Activated naive CD8-positive, alpha-beta T cell treated with anti-CD3 and anti-CD28 coated beads, Interleukin-2, amount 10 ng/mL, durations not matched to agents 7 days and 5 days (primary cell): ENCODE measurements around the gene MRPL1. TPM values are rescaled to one million over a fixed set of nuclear protein-coding genes. Genes with fewer than 3 reads are reported as not detected.

Experiments
- ATAC-seq: fragments of 150-1000 bp; cut with Tn5 transposase; one replicate; pipeline ENCODE4 v1.10.0; 2021; ENCODE audit warnings: low read depth, moderate library complexity
- POLR2A ChIA-PET: fragments of 350-600 bp; sonication (Branson Sonifier 250); formaldehyde crosslinking; loops from one replicate; lab custom pipeline; 2021; ENCODE audit warnings: antibody characterized with exemption; lab: Charles Lee
- DNase-seq: peaks from one replicate; pipeline ENCODE4 v3.0.0; 2021
- H3K27ac Mint-ChIP-seq: one replicate; pipeline ENCODE4 v1.8.0; 2022; ENCODE audit warnings: mild to moderate bottlenecking, mixed read lengths
- H3K27me3 Mint-ChIP-seq: one replicate; pipeline ENCODE4 v1.8.0; 2022; ENCODE audit warnings: mild to moderate bottlenecking, moderate library complexity, mixed read lengths
- H3K36me3 Mint-ChIP-seq: one replicate; pipeline ENCODE4 v1.8.0; 2021; ENCODE audit warnings: mild to moderate bottlenecking, mixed read lengths
- H3K4me1 Mint-ChIP-seq: one replicate; pipeline ENCODE4 v1.8.0; 2021; ENCODE audit warnings: mixed read lengths
- H3K4me3 Mint-ChIP-seq: one replicate; pipeline ENCODE4 v1.8.0; 2022; ENCODE audit warnings: mild to moderate bottlenecking, moderate library complexity, mixed read lengths
- H3K9me3 Mint-ChIP-seq: one replicate; pipeline ENCODE4 v1.8.0; 2021; ENCODE audit warnings: mixed read lengths
- total RNA-seq, 2 experiments: library from RNA; stranded (reverse); gene quantifications; one replicate each; pipeline ENCODE4 v1.2.3, GENCODE V29; 2021

The MRPL1 gene
- total RNA-seq, 2 experiments from 2014 or later = 21.4 to 29.6 TPM

- Mint-ChIP-seq H3K36me3 (peaks cover 5% of the 10 kb centered on the region), H3K27ac (no peak overlapping the region), H3K9me3 (no peaks in the 10 kb centered on the region), H3K27me3 (no peaks in the 10 kb centered on the region), H3K4me1 (peaks cover 33% of the 10 kb centered on the region), H3K4me3 (no peak overlapping the region)
- ATAC-seq = no peak
- no peak for DNase-seq
- POLR2A ChIA-PET = interaction anchor here (1.4 to 3.7 kb wide), 3 partner anchors 8 to 36 kb away, joined by 9 to 14 read pairs (median 11); partner anchors contain the start of genes CNOT6L and MRPL1
Observed at GRCh38 chr4:77826275-77826674, 36.4 kb upstream of the MRPL1 start.

GRCh38 chr4:77827343-77827742 lies 35.3 kb upstream of the MRPL1 start:
- ATAC-seq (peak; percentile 85), DNase-seq (no peak)
- H3K4me1 Mint-ChIP-seq = peaks cover 25% of the 10 kb centered on the region
- H3K4me3 Mint-ChIP-seq = peak overlapping the region; percentile 52
- POLR2A ChIA-PET = interaction anchor here (0.7 to 3.7 kb wide), 5 partner anchors 9 to 35 kb away, joined by 3 to 14 read pairs (median 9); partner anchors contain the start of genes CNOT6L and MRPL1
- H3K27me3 Mint-ChIP-seq = no peaks in the 10 kb centered on the region
- no peaks in the 10 kb centered on the region for H3K9me3 Mint-ChIP-seq
- H3K27ac Mint-ChIP-seq = peak overlapping the region; percentile 79
- peaks cover 5% of the 10 kb centered on the region for H3K36me3 Mint-ChIP-seq

GRCh38 chr4:77833126-77833724 lies 29.4 kb upstream of the MRPL1 start:
- POLR2A ChIA-PET = no interaction called here

GRCh38 chr4:77834403-77834802 lies 28.2 kb upstream of the MRPL1 start:
- Mint-ChIP-seq H3K4me1 (peaks cover 5% of the 10 kb centered on the region), H3K4me3 (no peak overlapping the region), H3K27me3 (no peaks in the 10 kb centered on the region), H3K36me3 (peaks cover 1% of the 10 kb centered on the region), H3K27ac (no peak overlapping the region), H3K9me3 (peaks cover 3% of the 10 kb centered on the region)
- DNase-seq = no peak
- no peak for ATAC-seq
- POLR2A ChIA-PET = interaction anchor here (0.7 kb wide), 1 partner anchor 17 kb away, joined by 3 read pairs; no protein-coding TSS in a partner anchor

More at GRCh38 chr4:77833126-77833724, 29.4 kb upstream of the MRPL1 start:
- DNase-seq (no peak), ATAC-seq (no peak)
- Mint-ChIP-seq H3K36me3 (peaks cover 1% of the 10 kb centered on the region), H3K27me3 (no peaks in the 10 kb centered on the region), H3K27ac (no peak overlapping the region), H3K4me1 (peaks cover 7% of the 10 kb centered on the region), H3K9me3 (peaks cover 3% of the 10 kb centered on the region), H3K4me3 (no peak overlapping the region)

GRCh38 chr4:77843628-77844027 lies 19.0 kb upstream of the MRPL1 start:
- H3K27me3 Mint-ChIP-seq = peaks cover 2% of the 10 kb centered on the region
- no peak overlapping the region for H3K27ac Mint-ChIP-seq
- H3K36me3 Mint-ChIP-seq = no peaks in the 10 kb centered on the region
- no peak overlapping the region for H3K4me3 Mint-ChIP-seq
- ATAC-seq (no peak), DNase-seq (no peak)
- peaks cover 6% of the 10 kb centered on the region for H3K4me1 Mint-ChIP-seq
- H3K9me3 Mint-ChIP-seq = no peaks in the 10 kb centered on the region
- POLR2A ChIA-PET = interaction anchor here (1.0 kb wide), 1 partner anchor 23 kb away, joined by 3 read pairs; no protein-coding TSS in a partner anchor

GRCh38 chr4:77844363-77844762 lies 18.3 kb upstream of the MRPL1 start:
- Mint-ChIP-seq H3K27ac (no peak overlapping the region), H3K4me1 (peaks cover 6% of the 10 kb centered on the region)
- POLR2A ChIA-PET = interaction anchor here (1.0 kb wide), 1 partner anchor 24 kb away, joined by 3 read pairs; no protein-coding TSS in a partner anchor

GRCh38 chr4:77845400-77845799 lies 17.2 kb upstream of the MRPL1 start:
- ATAC-seq (no peak), DNase-seq (no peak)
- Mint-ChIP-seq H3K4me1 (peaks cover 6% of the 10 kb centered on the region), H3K9me3 (no peaks in the 10 kb centered on the region), H3K27me3 (peaks cover 2% of the 10 kb centered on the region), H3K4me3 (no peak overlapping the region), H3K27ac (no peak overlapping the region), H3K36me3 (no peaks in the 10 kb centered on the region)
- POLR2A ChIA-PET = interaction anchor here (1.1 to 1.5 kb wide), 2 partner anchors 24 to 25 kb away, joined by 3 to 5 read pairs; no protein-coding TSS in a partner anchor

More at GRCh38 chr4:77844363-77844762, 18.3 kb upstream of the MRPL1 start:
- DNase-seq (no peak), ATAC-seq (no peak)
- H3K27me3 Mint-ChIP-seq = peaks cover 2% of the 10 kb centered on the region
- no peak overlapping the region for H3K4me3 Mint-ChIP-seq
- H3K36me3 Mint-ChIP-seq = no peaks in the 10 kb centered on the region
- H3K9me3 Mint-ChIP-seq = no peaks in the 10 kb centered on the region

GRCh38 chr4:77845929-77846328 lies 16.7 kb upstream of the MRPL1 start:
- Mint-ChIP-seq H3K27ac (no peak overlapping the region), H3K27me3 (peaks cover 2% of the 10 kb centered on the region), H3K9me3 (no peaks in the 10 kb centered on the region), H3K4me1 (peaks cover 6% of the 10 kb centered on the region), H3K4me3 (no peak overlapping the region), H3K36me3 (no peaks in the 10 kb centered on the region)
- DNase-seq (no peak), ATAC-seq (no peak)
- POLR2A ChIA-PET = interaction anchor here (1.1 to 1.5 kb wide), 2 partner anchors 24 to 26 kb away, joined by 3 to 5 read pairs; no protein-coding TSS in a partner anchor

GRCh38 chr4:77848508-77848907 lies 14.1 kb upstream of the MRPL1 start:
- no peak for ATAC-seq
- no peaks in the 10 kb centered on the region for H3K27me3 Mint-ChIP-seq
- no peaks in the 10 kb centered on the region for H3K36me3 Mint-ChIP-seq
- peaks cover 22% of the 10 kb centered on the region for H3K4me1 Mint-ChIP-seq
- no peak for DNase-seq
- no peak overlapping the region for H3K4me3 Mint-ChIP-seq
- H3K9me3 Mint-ChIP-seq = no peaks in the 10 kb centered on the region
- no peak overlapping the region for H3K27ac Mint-ChIP-seq
- POLR2A ChIA-PET = interaction anchor here (0.7 kb wide), 1 partner anchor 21 kb away, joined by 7 read pairs; no protein-coding TSS in a partner anchor

- POLR2A ChIA-PET = interaction anchor here (0.7 to 5.4 kb wide), 3 partner anchors 13 to 30 kb away, joined by 4 to 135 read pairs (median 7); partner anchors contain the start of genes CNOT6L and MRPL1
- Mint-ChIP-seq H3K27ac (no peak overlapping the region), H3K36me3 (no peaks in the 10 kb centered on the region), H3K9me3 (no peaks in the 10 kb centered on the region), H3K4me3 (no peak overlapping the region), H3K4me1 (peaks cover 28% of the 10 kb centered on the region), H3K27me3 (no peaks in the 10 kb centered on the region)
- DNase-seq = no peak
- no peak for ATAC-seq
Observed at GRCh38 chr4:77849278-77849965, 13.2 kb upstream of the MRPL1 start.

GRCh38 chr4:77852892-77853495 lies 9.6 kb upstream of the MRPL1 start:
- Mint-ChIP-seq H3K9me3 (no peaks in the 10 kb centered on the region), H3K4me3 (peak overlapping the region; percentile 72), H3K27ac (peak overlapping the region; percentile 93), H3K4me1 (peaks cover 48% of the 10 kb centered on the region), H3K36me3 (no peaks in the 10 kb centered on the region), H3K27me3 (no peaks in the 10 kb centered on the region)
- peak; percentile 58 for DNase-seq
- peak; percentile 91 for ATAC-seq
- POLR2A ChIA-PET = interaction anchor here (0.9 to 5.4 kb wide), 9 partner anchors 9 to 137 kb away, joined by 3 to 135 read pairs (median 5); partner anchors contain the start of genes CNOT6L and MRPL1

GRCh38 chr4:77854431-77855111 lies 8.1 kb upstream of the MRPL1 start:
- POLR2A ChIA-PET = interaction anchor here (0.6 to 9.9 kb wide), 4 partner anchors 9 to 36 kb away, joined by 3 to 330 read pairs (median 72); partner anchors contain the start of gene CNOT6L
- no peaks in the 10 kb centered on the region for H3K36me3 Mint-ChIP-seq
- ATAC-seq (peak; percentile 65), DNase-seq (no peak)
- H3K4me3 Mint-ChIP-seq = peak overlapping the region; percentile 72
- no peaks in the 10 kb centered on the region for H3K9me3 Mint-ChIP-seq
- peak overlapping the region; percentile 93 for H3K27ac Mint-ChIP-seq
- no peaks in the 10 kb centered on the region for H3K27me3 Mint-ChIP-seq
- peaks cover 52% of the 10 kb centered on the region for H3K4me1 Mint-ChIP-seq
